Urinary bladder (tissue), 4 donors: Measurements from ENCODE around the gene CLEC4F. TPM values are rescaled to one million over a fixed set of nuclear protein-coding genes. Genes with fewer than 3 reads are reported as not detected.
"Not testable (repeated sequence)": the region's sequence is repeated elsewhere in the genome, so short reads cannot be mapped to it uniquely, and the experiment has no call there.

Experiments used
- DNase-seq: peaks from one replicate; pipeline ENCODE4 v3.0.0-alpha.2; 2015; ENCODE audit errors: extremely low spot score
- H3K27ac ChIP-seq: one replicate; pipeline ENCODE4 v1.5.1; 2013; ENCODE audit warnings: low read depth, mild to moderate bottlenecking, moderate library complexity
- H3K36me3 ChIP-seq: one replicate; pipeline ENCODE4 v1.6.1; 2013; ENCODE audit warnings: mild to moderate bottlenecking, moderate library complexity; ENCODE audit not compliant: insufficient read depth
- H3K4me1 ChIP-seq: one replicate; pipeline ENCODE4 v1.6.1; 2013; ENCODE audit warnings: mild to moderate bottlenecking, moderate library complexity; ENCODE audit not compliant: insufficient read depth
- H3K4me3 ChIP-seq: one replicate; pipeline ENCODE4 v1.5.1; 2013; ENCODE audit warnings: low read depth, low read length
- WGBS: extraction: QIAGEN DNeasy Blood & Tissue Kit; methylation state at CpG from one replicate; pipeline ENCODE4 v1.1.7; 2013; 5-methylcytosine and 5-hydroxymethylcytosine counted together
- polyA plus RNA-seq: library from polyadenylated mRNA; stranded (reverse); fragments of 200-250 nt; gene quantifications from one replicate; pipeline ENCODE4 v1.2.3, GENCODE V29; 2013
- total RNA-seq: library from RNA; depleted of rRNA; stranded (reverse); fragments of >200 nt; gene quantifications from one replicate; pipeline ENCODE4 v1.2.3, GENCODE V29; 2014
- donor health status: healthy with polysubstance abuse.
- donor health status: healthy.

Gene CLEC4F
- total and polyA plus RNA-seq, 2 donors: 0.03 TPM; not detected in 1

DNA sequence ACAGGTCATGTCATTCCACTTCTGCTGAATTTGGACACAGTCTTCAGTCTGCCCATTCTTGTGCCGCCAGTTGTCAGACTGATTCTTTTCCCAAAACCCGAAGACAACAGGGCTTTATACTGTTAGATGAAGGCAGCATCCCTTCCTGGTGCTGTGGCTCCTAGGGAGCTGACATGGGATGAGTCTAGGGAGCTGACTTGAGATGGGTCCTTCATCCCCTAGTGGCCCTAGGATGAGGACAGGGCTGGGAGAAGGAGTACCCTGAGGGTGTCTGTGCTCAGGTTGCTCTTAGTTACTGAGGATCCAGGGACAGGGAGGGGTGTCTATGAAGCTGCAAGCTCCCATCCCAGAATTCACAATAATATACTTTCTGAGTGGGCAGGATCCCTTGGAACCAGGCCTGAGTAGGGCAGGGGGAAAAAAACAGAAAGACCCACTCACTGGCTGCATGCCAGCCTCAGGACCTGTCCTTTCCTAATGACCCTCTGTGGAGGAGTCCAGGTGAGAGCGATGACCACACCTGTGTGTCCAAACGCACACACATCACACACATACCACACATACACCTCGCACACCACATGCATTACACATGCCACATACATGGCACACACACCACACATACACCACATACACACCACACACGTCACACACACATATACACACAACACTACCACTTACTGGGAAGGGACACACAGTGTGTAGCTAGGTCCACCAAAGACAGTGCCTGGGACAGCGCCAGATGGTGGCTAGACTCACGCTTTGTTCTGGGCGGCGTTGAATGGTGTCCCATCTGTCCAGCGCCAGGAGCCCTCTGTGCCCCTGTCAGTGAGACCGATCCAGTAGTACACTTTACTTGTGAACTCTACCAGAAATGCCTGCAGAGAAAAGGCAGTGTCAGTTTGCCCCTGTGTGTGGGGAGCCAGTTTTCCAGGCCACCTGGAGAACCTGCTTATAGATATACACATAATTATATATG, 11.1 kb downstream of the CLEC4F start:
- H3K4me1 ChIP-seq: no peaks in the 10 kb centered on the region
- WGBS: 88% methylated on average over 12 of the region's 12 CpGs
- no peak overlapping the region for H3K27ac ChIP-seq
- H3K4me3 ChIP-seq: no peak overlapping the region
- no peaks in the 10 kb centered on the region for H3K36me3 ChIP-seq
- DNase-seq: no peak

DNA sequence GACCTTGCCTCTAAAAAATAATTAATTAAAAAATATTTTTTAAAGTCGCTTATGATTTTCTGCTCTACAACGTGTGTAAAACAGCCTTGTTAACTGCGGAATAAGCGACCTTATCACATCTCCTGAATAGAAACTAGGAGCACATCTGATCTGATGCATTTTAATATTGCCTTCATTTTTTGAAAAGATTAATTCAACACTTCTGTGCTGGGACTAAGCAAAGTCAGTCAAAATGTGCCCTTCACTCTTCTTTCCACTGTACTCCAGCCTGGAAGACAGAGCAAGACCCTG, 12.6 kb downstream of the CLEC4F start:
- no peak for DNase-seq
- no peaks in the 10 kb centered on the region for H3K4me1 ChIP-seq
- H3K36me3 ChIP-seq: no peaks in the 10 kb centered on the region
- 91% methylated on average over 4 of the region's 4 CpGs for WGBS
- H3K4me3 ChIP-seq: no peak overlapping the region
- H3K27ac ChIP-seq: no peak overlapping the region

DNA sequence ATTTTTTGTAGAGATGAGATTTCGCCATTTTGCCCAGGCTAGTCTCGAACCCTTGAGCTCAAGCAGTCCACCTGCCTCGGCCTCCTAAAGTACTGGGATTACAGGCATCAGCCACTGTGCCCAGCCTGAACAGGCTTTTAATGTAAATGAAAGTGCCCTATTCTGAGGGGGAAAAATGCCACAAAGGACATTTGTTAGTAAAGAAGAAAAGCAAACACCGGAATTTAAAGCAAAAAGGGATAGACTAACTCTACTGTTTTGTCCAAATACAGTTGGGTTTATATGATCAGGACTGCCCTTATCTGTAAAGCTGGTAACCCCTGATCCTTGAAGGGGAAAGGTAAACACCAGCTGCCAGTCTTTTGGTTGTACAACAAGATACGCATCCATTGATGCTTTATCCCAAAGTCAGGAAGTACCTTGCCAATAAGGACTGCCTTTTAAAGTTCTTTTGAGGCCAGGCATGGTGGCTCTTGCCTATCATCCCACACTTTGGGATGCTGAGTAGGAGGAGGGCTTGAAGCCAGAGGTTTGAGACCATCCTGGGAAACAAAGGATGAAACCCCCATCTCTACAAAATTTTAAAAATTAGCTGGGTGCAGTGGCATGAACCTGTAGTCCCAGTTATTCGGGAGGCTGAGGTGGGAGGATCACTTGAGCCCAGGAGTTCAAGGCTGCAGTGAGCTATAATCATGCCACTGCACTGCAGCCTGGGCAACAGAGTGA, 13.1 kb downstream of the CLEC4F start:
- 86% methylated on average over 6 of the region's 6 CpGs for WGBS
- no peak for DNase-seq
- no peaks in the 10 kb centered on the region for H3K36me3 ChIP-seq
- no peak overlapping the region for H3K4me3 ChIP-seq
- H3K27ac ChIP-seq: no peak overlapping the region
- H3K4me1 ChIP-seq: no peaks in the 10 kb centered on the region

DNA sequence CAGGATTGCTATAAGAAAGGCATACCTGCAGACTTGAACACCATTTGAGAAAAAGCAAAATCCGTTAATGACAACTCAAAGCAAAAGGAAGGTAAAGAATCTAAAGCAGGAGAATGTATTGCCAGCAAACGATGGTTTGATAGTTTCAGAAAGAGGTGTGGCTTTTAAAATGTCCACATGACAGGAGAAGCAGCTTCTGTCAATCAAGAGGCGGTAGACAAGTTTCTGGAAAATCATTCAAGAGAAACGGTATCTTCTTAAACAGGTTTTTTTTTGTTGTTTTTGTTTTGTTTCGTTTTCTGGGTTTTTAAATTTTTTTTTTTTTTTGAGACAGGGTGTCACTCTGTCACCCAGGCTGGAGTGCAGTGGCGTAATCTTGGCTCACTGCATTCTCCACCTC, 13.8 kb downstream of the CLEC4F start:
- H3K36me3 ChIP-seq: no peaks in the 10 kb centered on the region
- DNase-seq: no peak
- no peaks in the 10 kb centered on the region for H3K4me1 ChIP-seq
- no peak overlapping the region for H3K4me3 ChIP-seq
- WGBS: 68% methylated on average over 6 of the region's 6 CpGs
- H3K27ac ChIP-seq: no peak overlapping the region

DNA sequence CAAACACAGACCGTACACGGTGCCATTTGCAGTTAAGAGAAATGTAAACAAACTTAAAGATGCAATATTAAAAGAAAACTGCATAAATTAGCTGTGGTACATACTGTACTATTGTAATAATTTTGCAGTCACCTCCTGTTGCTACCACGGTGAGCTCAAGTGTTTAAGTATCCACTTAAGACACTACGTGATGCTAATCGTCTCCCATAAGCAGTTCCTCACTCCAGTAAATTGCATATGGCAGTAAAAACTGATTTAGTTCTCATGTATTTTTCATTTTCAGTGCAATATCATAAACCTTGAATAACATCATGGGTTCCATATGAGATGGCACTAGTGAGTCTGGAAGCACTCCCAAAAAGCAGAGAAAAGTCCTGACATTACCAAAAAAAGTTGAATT, 14.4 kb downstream of the CLEC4F start:
- WGBS: 66% methylated on average over 5 of the region's 5 CpGs
- DNase-seq: no peak

DNA sequence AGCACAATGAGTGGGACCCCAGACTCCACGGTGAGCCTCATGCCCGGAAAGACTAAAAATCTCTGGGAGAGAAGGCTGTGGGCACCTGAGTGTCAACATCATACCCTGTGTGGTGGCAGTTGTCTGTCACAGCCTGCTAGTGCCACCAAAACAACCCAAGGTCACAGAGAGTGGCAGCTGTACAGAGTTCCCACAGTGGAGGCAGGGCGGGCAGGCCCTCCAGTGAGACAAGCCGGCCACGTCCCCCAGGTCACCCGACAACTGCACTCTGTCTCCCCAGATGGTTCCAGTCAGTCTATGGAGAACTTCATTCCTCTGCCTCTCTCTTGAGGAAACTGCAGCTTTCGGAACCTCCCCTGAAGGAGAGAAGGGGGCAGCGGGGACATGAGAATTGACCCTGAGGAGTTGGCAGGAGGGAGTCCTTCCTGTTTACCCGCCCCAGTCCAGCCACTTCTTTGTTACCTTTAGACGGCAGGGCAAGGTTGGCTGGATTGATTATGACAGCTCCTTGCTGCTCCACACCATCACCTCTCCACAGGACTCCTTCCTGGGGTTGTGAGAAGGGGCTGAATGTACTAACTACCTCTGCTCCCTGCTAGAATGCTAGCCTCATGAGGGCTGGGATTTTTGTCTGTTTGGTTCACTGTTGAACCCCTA, 18.7 kb downstream of the CLEC4F start:
- no peak overlapping the region for H3K4me3 ChIP-seq
- no peaks in the 10 kb centered on the region for H3K4me1 ChIP-seq
- no peak overlapping the region for H3K27ac ChIP-seq
- no peaks in the 10 kb centered on the region for H3K36me3 ChIP-seq
- 69% methylated on average over 10 of the region's 10 CpGs for WGBS
- DNase-seq: no peak

More for the DNA sequence above, 14.4 kb downstream of the CLEC4F start:
- Histone ChIP-seq H3K4me1 (no peaks in the 10 kb centered on the region), H3K4me3 (no peak overlapping the region), H3K36me3 (no peaks in the 10 kb centered on the region), H3K27ac (no peak overlapping the region)

DNA sequence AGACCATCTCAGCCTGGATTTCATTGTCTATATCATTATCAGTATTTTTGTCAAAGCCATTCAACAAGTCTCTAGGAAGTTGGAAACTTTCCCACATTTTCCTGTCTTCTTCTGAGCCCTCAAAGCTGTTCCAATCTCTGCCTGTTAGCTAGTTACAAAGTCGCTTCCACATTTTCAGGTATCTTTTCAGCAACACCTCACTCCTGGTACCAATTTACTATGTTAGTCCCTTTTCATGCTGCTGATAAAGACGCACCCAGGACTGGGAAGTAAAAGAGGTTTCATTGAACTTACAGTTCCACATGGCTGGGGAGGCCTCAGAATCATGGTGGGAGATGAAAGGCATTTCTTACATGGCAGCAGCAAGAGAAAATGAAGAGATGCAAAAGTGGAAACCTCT, 20.7 kb downstream of the CLEC4F start:
- 88% methylated on average over 2 of the region's 2 CpGs for WGBS
- H3K4me3 ChIP-seq: no peak overlapping the region
- no peaks in the 10 kb centered on the region for H3K4me1 ChIP-seq
- no peak for DNase-seq
- H3K36me3 ChIP-seq: no peaks in the 10 kb centered on the region
- H3K27ac ChIP-seq: no peak overlapping the region

DNA sequence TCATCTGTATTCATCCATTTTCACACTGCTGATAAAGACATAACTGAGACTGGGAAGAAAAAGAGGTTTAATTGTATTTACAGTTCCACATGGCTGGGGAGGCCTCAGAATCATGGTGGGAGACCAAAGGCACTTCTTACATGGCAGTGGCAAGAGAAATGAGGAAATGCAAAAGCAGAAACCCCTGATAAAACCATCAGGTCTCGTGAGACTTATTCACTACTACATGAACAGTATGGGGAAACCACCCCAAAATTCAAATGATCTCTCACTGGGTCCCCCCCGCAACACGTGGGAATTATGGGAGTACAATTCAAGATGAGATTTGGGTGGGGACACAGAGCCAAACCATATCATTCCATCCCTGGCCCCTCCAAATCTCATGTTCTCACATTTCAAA, 22.4 kb downstream of the CLEC4F start:
- DNase-seq, H3K27ac ChIP-seq, H3K4me1 ChIP-seq, H3K36me3 ChIP-seq, H3K4me3 ChIP-seq: not testable (repeated sequence)
- WGBS: 79% methylated on average over 3 of the region's 3 CpGs

DNA sequence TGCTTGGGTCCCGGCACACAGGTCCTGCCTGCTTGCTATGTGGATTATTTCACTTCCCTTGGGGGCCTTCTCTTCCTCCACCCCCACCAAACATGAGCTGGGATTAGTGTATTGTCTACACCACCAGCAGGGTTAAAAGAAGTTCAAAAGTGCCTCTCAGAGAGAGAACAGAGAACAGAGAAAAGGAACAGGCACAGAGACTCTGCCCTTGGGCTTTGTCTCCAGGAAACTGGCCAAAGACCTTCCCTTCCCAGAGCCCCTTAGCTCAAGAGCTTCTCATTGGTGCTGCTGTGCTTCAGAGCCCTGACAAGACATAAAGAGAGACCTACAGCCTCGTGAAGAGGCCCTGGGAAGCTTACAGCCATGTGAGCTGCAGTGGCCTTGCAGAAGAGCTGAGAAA, 22.9 kb downstream of the CLEC4F start:
- 39% methylated on average over 2 of the region's 2 CpGs for WGBS
- no peaks in the 10 kb centered on the region for H3K4me1 ChIP-seq
- no peak overlapping the region for H3K4me3 ChIP-seq
- no peak for DNase-seq
- no peaks in the 10 kb centered on the region for H3K36me3 ChIP-seq
- H3K27ac ChIP-seq: no peak overlapping the region

DNA sequence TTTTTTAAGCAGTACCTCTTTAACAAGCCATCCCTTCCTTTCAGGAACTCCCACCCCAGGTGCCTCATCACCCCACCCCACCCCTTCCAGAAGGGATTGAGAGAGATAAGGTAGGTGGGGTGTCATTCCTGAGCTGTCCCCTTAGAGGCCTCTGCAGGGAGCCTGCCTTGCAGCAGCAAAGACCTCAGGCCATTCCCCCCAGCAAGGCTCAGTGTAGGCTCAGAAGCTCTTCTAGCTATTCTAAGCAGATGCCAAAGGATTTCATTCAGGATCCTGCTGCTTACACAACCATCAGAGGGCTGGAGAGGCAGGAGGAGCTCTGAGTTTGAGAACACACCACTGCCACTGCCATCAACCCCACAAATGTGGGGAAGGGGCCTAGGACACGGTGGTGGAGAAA, 24.1 kb downstream of the CLEC4F start:
- no peak for DNase-seq
- Histone ChIP-seq H3K27ac (no peak overlapping the region), H3K4me1 (no peaks in the 10 kb centered on the region), H3K4me3 (no peak overlapping the region), H3K36me3 (no peaks in the 10 kb centered on the region)
- 50% methylated on average over 1 of the region's 1 CpG for WGBS

DNA sequence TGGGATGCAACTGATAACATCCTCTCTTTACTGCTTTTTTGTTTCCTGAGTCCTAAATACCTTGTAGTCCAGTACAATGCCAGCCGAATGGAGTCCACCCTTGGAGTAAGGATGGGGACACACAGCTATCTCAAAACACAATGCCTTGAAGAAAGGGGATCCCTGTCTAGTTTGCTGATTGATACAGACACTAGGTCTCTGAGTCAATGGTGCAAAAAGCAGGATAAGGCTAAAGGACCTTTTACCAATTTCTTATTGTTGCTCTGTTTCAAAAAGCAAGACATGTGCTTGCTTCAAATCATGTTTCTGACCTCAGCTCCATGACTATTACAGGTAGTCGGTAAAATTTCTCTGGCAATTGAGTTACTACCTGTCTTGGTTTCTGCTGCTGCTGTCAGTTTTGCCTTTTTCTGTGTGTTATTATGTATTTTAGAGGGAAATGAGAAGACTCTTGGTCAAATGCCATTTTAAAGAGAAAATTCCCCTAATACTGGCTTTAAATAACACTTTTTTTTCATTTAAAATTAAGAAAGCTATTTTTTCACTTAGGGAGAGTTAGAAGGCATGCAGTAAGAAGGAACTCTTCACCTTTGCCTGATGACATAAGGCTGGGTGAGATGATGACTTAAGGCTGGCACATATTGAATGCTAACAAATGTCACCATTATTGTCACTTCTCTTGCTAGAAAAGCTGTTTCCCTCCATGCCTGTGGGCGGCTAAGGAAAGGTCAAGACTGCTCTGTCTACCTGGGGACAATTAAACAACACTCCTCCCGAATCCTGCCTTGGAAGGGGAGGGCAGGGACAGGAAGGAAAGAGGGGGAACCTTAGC, 25.0 kb downstream of the CLEC4F start:
- Histone ChIP-seq H3K4me3 (no peak overlapping the region), H3K27ac (no peak overlapping the region), H3K36me3 (no peaks in the 10 kb centered on the region), H3K4me1 (peaks cover under 1% of the 10 kb centered on the region)
- no peak for DNase-seq
- 58% methylated on average over 4 of the region's 4 CpGs for WGBS

DNA sequence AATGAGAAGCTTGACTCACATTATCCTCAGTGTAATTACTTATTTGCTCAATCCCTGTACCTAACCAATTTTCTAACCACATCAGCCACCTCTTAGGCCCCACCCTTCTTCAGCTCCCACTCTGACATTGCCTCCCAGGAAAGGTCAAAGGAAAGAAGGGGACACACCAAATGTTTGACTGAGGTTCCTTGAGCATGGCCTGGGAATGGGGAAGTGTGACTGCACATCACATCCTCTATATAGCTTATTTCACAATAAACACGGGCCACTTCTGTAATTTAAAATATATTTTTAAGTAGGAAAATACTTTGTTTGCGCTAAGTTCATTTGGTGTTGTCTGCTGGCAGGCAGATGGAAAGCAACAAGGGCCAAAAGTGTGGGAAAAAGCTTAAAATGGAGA, 26.9 kb downstream of the CLEC4F start:
- 71% methylated on average over 2 of the region's 2 CpGs for WGBS
- Histone ChIP-seq H3K36me3 (no peaks in the 10 kb centered on the region), H3K4me1 (peaks cover 1% of the 10 kb centered on the region), H3K4me3 (no peak overlapping the region), H3K27ac (no peak overlapping the region)
- DNase-seq: no peak

DNA sequence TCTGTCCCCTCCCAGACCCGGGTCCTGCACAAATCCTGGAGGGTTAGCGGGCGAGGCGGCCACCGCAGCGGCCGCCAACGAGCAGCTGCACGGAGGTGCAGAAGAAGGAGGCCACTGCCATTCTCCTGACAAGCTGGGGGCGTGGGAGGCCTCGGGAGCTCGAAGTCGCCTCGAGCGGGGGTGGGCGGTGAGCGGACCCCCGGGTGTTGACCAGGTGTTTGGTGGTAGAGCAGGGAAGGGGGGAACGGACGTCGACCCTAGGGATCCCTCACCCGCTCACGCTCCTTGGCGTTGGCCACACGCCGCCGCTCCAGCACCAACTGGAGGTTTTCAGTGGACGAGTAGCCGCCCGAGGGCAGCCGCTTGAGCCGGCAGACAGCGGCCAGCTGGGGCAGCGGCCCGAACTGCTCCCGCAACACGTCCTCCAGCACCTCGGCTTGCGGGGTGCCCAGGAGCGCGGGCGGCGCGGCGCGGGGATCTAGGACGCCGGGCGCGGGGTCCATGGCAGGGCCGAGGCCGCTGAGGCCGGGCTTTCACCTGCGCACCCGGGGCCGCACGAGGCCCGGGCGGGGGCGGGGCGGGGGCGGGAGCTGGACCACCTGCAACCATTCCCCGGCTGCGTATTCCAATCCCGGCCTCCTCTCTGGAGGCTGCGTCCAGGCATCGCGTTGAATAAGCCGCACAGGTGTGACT, 30.1 kb downstream of the CLEC4F start, which contains the start of gene FIGLA:
Gene FIGLA (minus strand): TSS at position 508 of the 693 bp plus-strand sequence. CDS start 5 bp downstream, at position 503.
- Histone ChIP-seq H3K36me3 (no peaks in the 10 kb centered on the region), H3K4me1 (peaks cover 1% of the 10 kb centered on the region), H3K4me3 (no peak within 1 kb of the TSS), H3K27ac (no peak within 1 kb of the TSS)
- no peak for DNase-seq
- 3% methylated on average over 69 of the region's 69 CpGs for WGBS
